GM18951 (cell line): ENCODE data around the gene BOC.

Source experiments
- POLR2A ChIP-seq: IDR thresholded peaks from 4 replicates; pipeline ENCODE4 v1.6.1; 2011; ENCODE audit warnings: mild to moderate bottlenecking; ENCODE audit not compliant: insufficient read length, insufficient read depth; ENCODE audit errors: extremely low read depth
- in situ Hi-C: fragments of 300-500 bp; cut with MboI; formaldehyde crosslinking; loops from one replicate; pipeline ENCODE4 v1.12.0; 2022; ENCODE audit warnings: low sequenced_read_pairs, mixed read lengths, inconsistent platforms; ENCODE audit not compliant: unreplicated experiment

Gene BOC

GRCh38 chr3:113177526-113177925 is 33.8 kb upstream of the BOC start:
- TF ChIP-seq POLR2A, result no peak
- in situ Hi-C loops, result no loop called here

GRCh38 chr3:113179235-113179824 is 32.0 kb upstream of the BOC start:
- in situ Hi-C loops, result no loop called here

GRCh38 chr3:113183748-113184661 is 27.4 kb upstream of the BOC start:
- no peak for TF ChIP-seq POLR2A
- in situ Hi-C loops, result no loop called here

More at GRCh38 chr3:113179235-113179824, 32.0 kb upstream of the BOC start:
- TF ChIP-seq POLR2A, result no peak

- in situ Hi-C loops, result no loop called here
- no peak for TF ChIP-seq POLR2A
These were observed 26.0 kb upstream of the BOC start for GRCh38 chr3:113185194-113185835.

GRCh38 chr3:113186566-113186965 is 24.8 kb upstream of the BOC start:
- in situ Hi-C loops, result no loop called here
- no peak for TF ChIP-seq POLR2A

- no peak for TF ChIP-seq POLR2A
- in situ Hi-C loops, result no loop called here
These were observed 18.1 kb upstream of the BOC start for GRCh38 chr3:113193288-113193687.

- TF ChIP-seq POLR2A, result no peak
- in situ Hi-C loops, result no loop called here
These were observed 17.6 kb upstream of the BOC start for GRCh38 chr3:113193719-113194118.

GRCh38 chr3:113194823-113195401 is 16.4 kb upstream of the BOC start:
- TF ChIP-seq POLR2A, result no peak
- in situ Hi-C loops, result no loop called here

- in situ Hi-C loops, result no loop called here
- no peak for TF ChIP-seq POLR2A
These were observed 11.0 kb upstream of the BOC start for GRCh38 chr3:113200351-113200750.

GRCh38 chr3:113200946-113201345 is 10.4 kb upstream of the BOC start:
- TF ChIP-seq POLR2A, result no peak
- in situ Hi-C loops, result no loop called here

GRCh38 chr3:113204371-113204770 is 7.0 kb upstream of the BOC start:
- in situ Hi-C loops, result no loop called here
- TF ChIP-seq POLR2A, result no peak

- no peak for TF ChIP-seq POLR2A
- in situ Hi-C loops, result no loop called here
These were observed 5.9 kb upstream of the BOC start for GRCh38 chr3:113205481-113205880.

- in situ Hi-C loops, result no loop called here
- TF ChIP-seq POLR2A, result no peak
These were observed 590 bp upstream of the BOC start for GRCh38 chr3:113210604-113211329.
